ENCODE data around the gene LIPC. TPM values are rescaled to one million over a fixed set of nuclear protein-coding genes. Genes with fewer than 3 reads are reported as not detected.

The LIPC gene
- polyA plus RNA-seq, 3 donors: 0.37 TPM; not detected in 2

DNA sequence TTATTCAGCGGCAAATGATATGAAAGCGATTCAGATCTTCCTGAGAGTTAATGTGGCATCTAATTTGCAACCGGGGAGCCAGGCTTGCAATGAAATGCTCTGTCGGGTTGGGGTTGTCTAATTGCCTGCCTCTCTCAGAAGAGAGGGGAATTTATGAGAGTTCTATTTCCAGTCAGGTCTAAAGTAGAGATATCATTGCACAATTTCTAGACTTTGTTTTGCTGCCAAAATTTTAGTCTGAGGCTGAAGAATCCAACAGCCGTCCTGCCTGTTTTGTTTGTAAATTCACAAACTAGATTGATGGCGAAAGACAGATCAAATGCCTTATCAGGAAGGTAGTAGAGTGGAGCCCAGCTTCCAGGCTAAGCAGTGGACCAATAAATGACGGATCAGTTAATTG, 610 bp downstream of the LIPC start:
- Histone ChIP-seq H3K79me2 (ENCODE audit: insufficient read depth, low read length) (no peaks in the 10 kb centered on the region), H3K9me3 (replicated peaks in 1 of 2; ENCODE audit: control insufficient read depth in 1 of 2, insufficient read depth in 1 of 2, low read length in 2 of 2) (no peaks in the 10 kb centered on the region), H3K36me3 (replicated peaks in 1 of 2; ENCODE audit: control insufficient read depth in 1 of 2, insufficient read depth in 2 of 2, low read length in 2 of 2) (no peaks in the 10 kb centered on the region), H3K27me3 (ENCODE audit: control insufficient read depth in 2 of 2, insufficient read depth in 2 of 2, low read length in 2 of 2) (no peaks in the 10 kb centered on the region), H3K4me3 (replicated peaks in 1 of 3; ENCODE audit: low read depth in 2 of 3, low read length in 3 of 3) (no peak overlapping the region), H3K4me1 (ENCODE audit: control insufficient read depth in 1 of 2, insufficient read depth in 2 of 2, low read length in 2 of 2) (no peaks in the 10 kb centered on the region), H3K27ac (ENCODE audit: low read depth in 1 of 2, low read length in 2 of 2) (no peak overlapping the region), H3K9ac (ENCODE audit: insufficient read depth, low read length, poor library complexity, severe bottlenecking) (no peak overlapping the region), H4K20me1 (ENCODE audit: insufficient read depth, low read length) (no peaks in the 10 kb centered on the region), H3K4me2 (replicated peaks; ENCODE audit: extremely low read depth, low read length, poor library complexity, severe bottlenecking) (no peak overlapping the region), H2AFZ (ENCODE audit: insufficient read depth, low read depth, low read length, poor library complexity, severe bottlenecking) (no peak overlapping the region)
- no peak overlapping the region for H3K4me3 Mint-ChIP-seq
- intact Hi-C loops (cut with micrococcal nuclease): no loop called here
- TF ChIP-seq CTCF (IDR thresholded peaks at IDR 0.05): no peak
- no peaks in the 10 kb centered on the region for H3K36me3 Mint-ChIP-seq
- peaks cover 0 to 3% (median 0%) of the 10 kb centered on the region in 7 donors for H3K9me3 Mint-ChIP-seq
- H3K27me3 Mint-ChIP-seq (ENCODE audit: low read depth in 3 of 3): peaks cover 0 to 5% (median 3%) of the 10 kb centered on the region in 3 donors
- WGBS (ENCODE audit: insufficient coverage): 86% methylated on average over 5 of the region's 7 CpGs
- H3K4me1 Mint-ChIP-seq: peaks cover 2% of the 10 kb centered on the region
- no peak for DNase-seq
- H3K27ac Mint-ChIP-seq: no peak overlapping the region

- H3K27me3 Mint-ChIP-seq (ENCODE audit: low read depth in 3 of 3): peaks cover 0 to 5% (median 3%) of the 10 kb centered on the region in 3 donors
- intact Hi-C loops (cut with micrococcal nuclease): no loop called here
- Histone ChIP-seq H3K4me1 (ENCODE audit: control insufficient read depth in 1 of 2, insufficient read depth in 2 of 2, low read length in 2 of 2) (no peaks in the 10 kb centered on the region), H3K36me3 (replicated peaks in 1 of 2; ENCODE audit: control insufficient read depth in 1 of 2, insufficient read depth in 2 of 2, low read length in 2 of 2) (no peaks in the 10 kb centered on the region), H3K27me3 (ENCODE audit: control insufficient read depth in 2 of 2, insufficient read depth in 2 of 2, low read length in 2 of 2) (no peaks in the 10 kb centered on the region), H3K79me2 (ENCODE audit: insufficient read depth, low read length) (no peaks in the 10 kb centered on the region), H4K20me1 (ENCODE audit: insufficient read depth, low read length) (no peaks in the 10 kb centered on the region), H2AFZ (ENCODE audit: insufficient read depth, low read depth, low read length, poor library complexity, severe bottlenecking) (no peak overlapping the region), H3K4me3 (replicated peaks in 1 of 3; ENCODE audit: low read depth in 2 of 3, low read length in 3 of 3) (no peak overlapping the region), H3K9me3 (replicated peaks in 1 of 2; ENCODE audit: control insufficient read depth in 1 of 2, insufficient read depth in 1 of 2, low read length in 2 of 2) (no peaks in the 10 kb centered on the region), H3K27ac (ENCODE audit: low read depth in 1 of 2, low read length in 2 of 2) (no peak overlapping the region), H3K4me2 (replicated peaks; ENCODE audit: extremely low read depth, low read length, poor library complexity, severe bottlenecking) (no peak overlapping the region), H3K9ac (ENCODE audit: insufficient read depth, low read length, poor library complexity, severe bottlenecking) (no peak overlapping the region)
- TF ChIP-seq CTCF (IDR thresholded peaks at IDR 0.05): no peak
- H3K27ac Mint-ChIP-seq: no peak overlapping the region
- H3K36me3 Mint-ChIP-seq: no peaks in the 10 kb centered on the region
- peaks cover 4% of the 10 kb centered on the region for H3K4me1 Mint-ChIP-seq
- 100% methylated on average over 1 of the region's 4 CpGs for WGBS (ENCODE audit: insufficient coverage)
- peaks cover 0 to 3% (median 0%) of the 10 kb centered on the region in 7 donors for H3K9me3 Mint-ChIP-seq
- H3K4me3 Mint-ChIP-seq: no peak overlapping the region
- no peak for DNase-seq
Observed at GRCh38 chr15:58433597-58434333, 2.0 kb downstream of the LIPC start.

Measured in CD14-positive monocyte (primary cell).